Ovary (tissue), 9 donors: Measurements from ENCODE around the gene DUSP16. TPM values are rescaled to one million over a fixed set of nuclear protein-coding genes. Genes with fewer than 3 reads are reported as not detected.

ENCODE experiments used
- DNase-seq, 5 donors: peaks; one replicate each; pipeline ENCODE4 v3.0.0-alpha.2; 2019 to 2020
- H3K27ac ChIP-seq, 2 donors: fragments of 200-600 bp; one replicate each; pipeline versions ENCODE4 v1.5.1 to v1.8.0; 2019 to 2022
- H3K27me3 ChIP-seq: fragments of 200-600 bp; one replicate; pipeline ENCODE4 v1.8.0; 2022
- H3K36me3 ChIP-seq: fragments of 200-600 bp; sonication (generic); one replicate; pipeline ENCODE4 v1.5.1; 2019
- H3K4me1 ChIP-seq: one replicate; pipeline ENCODE4 v1.8.1; 2013; ENCODE audit warnings: mild to moderate bottlenecking, moderate library complexity; ENCODE audit not compliant: insufficient read depth
- H3K4me3 ChIP-seq: fragments of 200-600 bp; sonication (generic); one replicate; pipeline ENCODE4 v1.5.1; 2017
- H3K9me3 ChIP-seq, 2 donors: fragments of 200-600 bp in 1 of 2; sonication (generic) in 1 of 2; one replicate each; pipeline versions ENCODE4 v1.5.1 to v1.8.1; 2013 to 2019; ENCODE audit warnings: mild to moderate bottlenecking in 1 of 2, moderate library complexity in 1 of 2
- EP300 ChIP-seq: sonication (generic); formaldehyde crosslinking; IDR thresholded peaks from one replicate; pipeline ENCODE4 v1.6.1; 2017; ENCODE audit warnings: antibody characterized with exemption
- POLR2A ChIP-seq: fragments of 450-650 bp; IDR thresholded peaks from one replicate; pipeline ENCODE4 v1.6.1; 2017; ENCODE audit warnings: antibody characterized with exemption, mild to moderate bottlenecking, moderate library complexity
- WGBS, 3 donors: extraction: QIAGEN DNeasy Blood & Tissue Kit in 1 of 3; methylation state at CpG; one replicate each; pipeline versions ENCODE4 v1.1.5 to v1.1.7; 2013 to 2017; 5-methylcytosine and 5-hydroxymethylcytosine counted together
- intact Hi-C, 4 donors: fragments of 100-400 bp; cut with DNase I; formaldehyde crosslinking; loops; one replicate each; pipeline versions ENCODE4 v1.11.0 to v1.15.1; 2022 to 2023
- polyA plus RNA-seq, 2 donors: library from polyadenylated mRNA; stranded (reverse); fragments of 200-250 nt in 1 of 2; fragments of 350-450 nt in 1 of 2; fragmentation: Illumina TruSeq in 1 of 2; extraction: RNeasy Lipid Tissue Mini Kit (QIAGEN cat#74804) in 1 of 2; gene quantifications; one replicate each; pipeline ENCODE4 v1.2.3, GENCODE V29; 2013 to 2014
- total RNA-seq, 7 donors: library from RNA; depleted of rRNA in 2 of 7; stranded (reverse); fragments of >200 nt in 2 of 7; fragmentation: NEBNext Ultra II Directional in 3 of 7; extraction: Animal tissue kit (Norgen Biotek cat#: 25700) in 3 of 7; gene quantifications; one replicate each; pipeline versions ENCODE4 v1.1.0 to v1.2.4, GENCODE V29; 2016 to 2023
- TF ChIP-seq, protein P1 (sequence below), 3 donors: fragments of 450-650 bp in 2 of 3; fragments of 200-600 bp in 1 of 3; IDR thresholded peaks; one replicate each; pipeline versions ENCODE4 v1.5.1 to v1.8.0; 2016 to 2022; ENCODE audit warnings: antibody characterized with exemption in 3 of 3, mild to moderate bottlenecking in 1 of 3
- donor health status: DM: no; HTN: no; CAD: no; lungs with moderate emphysema.
- donor health status: DM: no; HTN: no; CAD: no.
- donor health status: Bipolar disorder and iron deficiency.
- donor health status: DM: yes; HTN: yes; CAD: no.
- donor health status: DM: no; HTN: no; CAD: no.
- donor health status: DM: yes; HTN: yes; CAD: no.

DUSP16 gene
- total and polyA plus RNA-seq, 9 donors = 12.5 to 54.0 (median 27.3) TPM

DNA sequence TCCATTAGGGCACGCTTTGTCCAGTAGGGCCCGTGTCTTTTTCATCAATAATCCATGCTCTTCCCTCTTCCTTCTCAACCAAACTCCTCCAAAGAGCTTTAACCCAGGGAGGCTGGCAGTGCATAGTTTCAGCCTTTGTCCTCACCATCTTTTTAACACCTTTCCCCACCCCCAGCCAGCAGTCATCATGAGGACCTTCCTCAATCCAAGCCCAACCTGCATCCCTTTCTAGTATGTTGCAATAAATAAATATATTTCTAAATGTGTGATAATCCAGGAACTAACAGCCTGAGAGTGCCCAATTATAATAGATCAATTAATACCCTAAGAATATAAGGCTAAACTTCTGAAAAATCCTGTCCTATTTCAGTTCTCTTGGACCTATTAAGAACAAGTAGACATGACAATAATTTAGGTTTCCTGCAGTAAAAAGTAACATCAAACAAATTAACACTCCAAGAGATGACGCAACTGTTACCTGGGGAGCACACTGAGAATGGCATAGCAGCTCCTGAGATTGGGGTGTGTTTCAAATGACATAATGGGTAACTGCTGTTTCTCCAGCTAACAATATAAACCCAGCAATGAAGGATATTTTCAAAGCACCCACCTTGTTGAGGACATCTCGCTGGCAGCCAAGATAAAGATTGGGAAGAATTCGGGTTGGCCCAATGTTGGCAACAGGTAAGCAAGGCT is 62.6 kb downstream of the DUSP16 start:
- intact Hi-C loops = no loop called here
- Histone ChIP-seq H3K36me3 (no peaks in the 10 kb centered on the region), H3K27ac (no peak overlapping the region), H3K4me1 (peaks cover under 1% of the 10 kb centered on the region), H3K27me3 (no peaks in the 10 kb centered on the region), H3K9me3 (no peaks in the 10 kb centered on the region), H3K4me3 (no peak overlapping the region)
- WGBS, 3 donors = 93 to 97% (median 93%) methylated on average over 5 of the region's 5 CpGs
- no peak for DNase-seq
- TF ChIP-seq POLR2A (no peak), EP300 (no peak)
- TF ChIP-seq, protein P1, sequence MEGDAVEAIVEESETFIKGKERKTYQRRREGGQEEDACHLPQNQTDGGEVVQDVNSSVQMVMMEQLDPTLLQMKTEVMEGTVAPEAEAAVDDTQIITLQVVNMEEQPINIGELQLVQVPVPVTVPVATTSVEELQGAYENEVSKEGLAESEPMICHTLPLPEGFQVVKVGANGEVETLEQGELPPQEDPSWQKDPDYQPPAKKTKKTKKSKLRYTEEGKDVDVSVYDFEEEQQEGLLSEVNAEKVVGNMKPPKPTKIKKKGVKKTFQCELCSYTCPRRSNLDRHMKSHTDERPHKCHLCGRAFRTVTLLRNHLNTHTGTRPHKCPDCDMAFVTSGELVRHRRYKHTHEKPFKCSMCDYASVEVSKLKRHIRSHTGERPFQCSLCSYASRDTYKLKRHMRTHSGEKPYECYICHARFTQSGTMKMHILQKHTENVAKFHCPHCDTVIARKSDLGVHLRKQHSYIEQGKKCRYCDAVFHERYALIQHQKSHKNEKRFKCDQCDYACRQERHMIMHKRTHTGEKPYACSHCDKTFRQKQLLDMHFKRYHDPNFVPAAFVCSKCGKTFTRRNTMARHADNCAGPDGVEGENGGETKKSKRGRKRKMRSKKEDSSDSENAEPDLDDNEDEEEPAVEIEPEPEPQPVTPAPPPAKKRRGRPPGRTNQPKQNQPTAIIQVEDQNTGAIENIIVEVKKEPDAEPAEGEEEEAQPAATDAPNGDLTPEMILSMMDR (IDR thresholded peaks at IDR 0.05) = no peak

DNA sequence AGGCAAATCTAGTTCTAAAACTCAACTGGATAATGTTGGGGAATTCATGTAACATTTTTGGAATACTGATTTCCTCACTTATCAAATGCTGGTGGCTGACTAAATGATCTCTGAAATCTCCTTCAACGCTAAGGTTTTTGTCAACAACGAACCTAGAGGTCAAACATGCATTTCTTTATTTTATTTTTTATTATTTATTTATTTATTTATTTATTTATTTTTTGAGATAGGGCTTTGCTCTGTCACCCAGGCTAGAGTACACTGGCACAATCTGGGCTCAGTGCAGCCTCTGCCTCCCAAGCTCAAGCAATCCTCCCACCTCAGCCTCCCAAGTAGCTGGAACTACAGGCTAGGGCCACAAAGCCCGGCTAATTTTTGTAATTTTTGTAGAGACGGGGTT is 64.5 kb downstream of the DUSP16 start:
- intact Hi-C loops = no loop called here
- Histone ChIP-seq H3K4me3 (no peak overlapping the region), H3K9me3 (no peaks in the 10 kb centered on the region), H3K4me1 (no peaks in the 10 kb centered on the region), H3K27ac (no peak overlapping the region), H3K27me3 (no peaks in the 10 kb centered on the region), H3K36me3 (no peaks in the 10 kb centered on the region)
- TF ChIP-seq, protein P1 (IDR thresholded peaks at IDR 0.05) = no peak
- TF ChIP-seq POLR2A = no peak
- no peak for TF ChIP-seq EP300
- 83 to 89% (median 86%) methylated on average over 4 of the region's 4 CpGs for WGBS, 3 donors
- no peak for DNase-seq

GRCh38 chr12:12495536-12495935 is 67.1 kb downstream of the DUSP16 start:
- TF ChIP-seq POLR2A = no peak
- TF ChIP-seq EP300 = no peak
- TF ChIP-seq, protein P1 (IDR thresholded peaks at IDR 0.05) = no peak
- H3K27me3 ChIP-seq = no peaks in the 10 kb centered on the region
- no peaks in the 10 kb centered on the region for H3K4me1 ChIP-seq
- no peaks in the 10 kb centered on the region for H3K9me3 ChIP-seq
- no peak overlapping the region for H3K27ac ChIP-seq
- DNase-seq = no peak
- no peaks in the 10 kb centered on the region for H3K36me3 ChIP-seq
- no peak overlapping the region for H3K4me3 ChIP-seq
- WGBS, 3 donors = 84 to 92% (median 87%) methylated on average over 1 of the region's 1 CpG
- intact Hi-C loops = no loop called here

DNA sequence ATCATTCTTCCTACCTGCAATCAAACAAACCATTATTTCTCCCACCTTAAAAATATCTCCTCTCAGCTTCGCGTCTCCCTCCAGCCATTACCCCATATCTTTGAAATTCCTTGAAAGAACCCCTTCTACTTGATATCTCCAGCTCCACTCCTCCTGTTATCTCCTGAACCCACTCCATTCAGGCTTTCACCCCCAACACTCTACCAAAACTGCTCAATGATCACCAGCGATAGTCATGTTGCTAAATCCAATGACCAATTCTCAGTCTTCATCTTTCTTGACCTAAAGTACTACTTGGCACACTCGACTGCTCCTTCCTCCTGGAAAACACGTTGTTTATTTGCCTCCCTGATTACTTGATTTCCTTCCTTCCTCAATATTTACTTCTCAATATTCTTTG is 70.1 kb downstream of the DUSP16 start:
- H3K4me3 ChIP-seq = no peak overlapping the region
- no peaks in the 10 kb centered on the region for H3K36me3 ChIP-seq
- no peaks in the 10 kb centered on the region for H3K4me1 ChIP-seq
- DNase-seq = no peak
- WGBS, 3 donors = 92 to 93% (median 93%) methylated on average over 5 of the region's 5 CpGs
- H3K27me3 ChIP-seq = no peaks in the 10 kb centered on the region
- no peaks in the 10 kb centered on the region for H3K9me3 ChIP-seq
- TF ChIP-seq POLR2A (no peak), EP300 (no peak)
- TF ChIP-seq, protein P1 (IDR thresholded peaks at IDR 0.05) = no peak
- no peak overlapping the region for H3K27ac ChIP-seq
- intact Hi-C loops = no loop called here
